ENCODE measurements around the gene POMT2. TPM values are rescaled to one million over a fixed set of nuclear protein-coding genes. Genes with fewer than 3 reads are reported as not detected.

Gene POMT2
- total and polyA plus RNA-seq, 4 experiments from 2014 or later = 0.86 to 15.2 (median 7.1) TPM

DNA sequence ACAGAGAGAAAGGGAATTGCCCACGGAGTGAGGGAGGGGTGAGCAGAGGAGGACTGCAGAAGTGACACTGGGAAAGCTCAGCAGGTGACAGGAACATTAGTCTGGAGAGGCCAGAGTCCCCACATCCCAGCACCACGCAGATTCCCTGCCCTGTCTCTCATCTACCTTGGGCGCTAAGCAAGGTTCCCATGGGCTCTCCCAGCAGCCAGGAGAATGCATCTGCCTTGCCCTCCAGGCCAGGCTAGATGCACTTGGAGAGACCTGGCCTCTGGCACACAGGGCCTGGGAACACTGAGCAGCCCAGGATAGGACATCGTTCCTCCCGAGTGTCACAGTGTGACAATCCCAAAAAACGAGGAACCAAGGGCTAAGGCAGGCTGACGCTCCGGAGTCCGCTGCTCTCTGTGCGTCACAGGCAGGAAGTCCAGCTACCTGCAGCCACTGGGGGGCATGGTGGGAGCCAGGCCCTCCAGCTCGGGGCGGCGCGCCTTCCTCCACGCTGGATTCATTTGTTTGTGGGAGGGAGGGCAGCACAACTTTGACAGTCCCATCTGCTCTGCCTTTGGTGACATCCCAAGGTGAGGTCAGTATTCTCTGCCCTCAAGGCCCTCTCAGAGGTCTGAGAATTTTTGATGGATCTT lies 44.3 kb downstream of the POMT2 start:
- Histone ChIP-seq H3K27me3 (ENCODE audit: insufficient read depth, low read length) (no peaks in the 10 kb centered on the region), H3K9me3 (ENCODE audit: control insufficient read depth in 1 of 2, low read length in 2 of 2) (no peaks in the 10 kb centered on the region), H3K36me3 (ENCODE audit: insufficient read depth, low read length) (no peaks in the 10 kb centered on the region), H3K27ac (ENCODE audit: low read depth, low read length) (no peak overlapping the region), H3K4me1 (ENCODE audit: insufficient read depth, low read length) (no peaks in the 10 kb centered on the region), H3K4me3 (ENCODE audit: low read length in 2 of 2) (no peak overlapping the region)
- Mint-ChIP-seq H3K27ac (no peak overlapping the region), H3K4me3 (no peak overlapping the region), H3K4me1 (peaks cover 0 to under 1% (median 0%) of the 10 kb centered on the region in 4 donors), H3K27me3 (peaks cover 10 to 11% of the 10 kb centered on the region in 2 donors), H3K36me3 (peaks cover 7 to 9% of the 10 kb centered on the region in 2 donors), H3K9me3 (peaks cover 0 to 1% (median 0%) of the 10 kb centered on the region in 8 donors)
- CTCF ChIA-PET (ENCODE audit: partially characterized antibody) = no interaction called here
- no peak for DNase-seq
- intact Hi-C loops (cut with micrococcal nuclease) = no loop called here
- POLR2A ChIA-PET (ENCODE audit: partially characterized antibody) = no interaction called here

DNA sequence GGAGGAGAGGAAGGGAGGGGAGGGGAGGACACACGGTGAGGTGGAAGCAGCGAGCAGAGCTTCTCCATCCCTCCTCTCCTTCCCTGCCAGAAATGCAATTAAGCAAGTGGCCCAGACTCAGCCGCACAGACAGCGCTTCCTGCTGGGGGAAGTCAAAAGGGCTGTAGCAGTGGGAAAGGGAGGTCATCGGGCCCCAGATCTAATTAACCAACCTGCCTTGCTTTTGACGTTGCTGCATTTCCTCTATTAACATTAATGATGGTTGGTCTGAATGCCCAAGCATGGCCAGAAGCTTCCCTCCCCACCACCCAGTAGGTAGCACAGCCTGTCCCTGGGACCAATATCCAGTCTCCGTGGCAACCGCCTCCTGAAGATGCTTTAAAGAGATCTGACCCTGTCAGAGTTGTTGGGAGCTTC lies 45.1 kb downstream of the POMT2 start:
- H3K9me3 Mint-ChIP-seq = peaks cover 0 to 1% (median 0%) of the 10 kb centered on the region in 8 donors
- ChIA-PET CTCF (ENCODE audit: partially characterized antibody) (no interaction called here), POLR2A (ENCODE audit: partially characterized antibody) (no interaction called here)

DNA sequence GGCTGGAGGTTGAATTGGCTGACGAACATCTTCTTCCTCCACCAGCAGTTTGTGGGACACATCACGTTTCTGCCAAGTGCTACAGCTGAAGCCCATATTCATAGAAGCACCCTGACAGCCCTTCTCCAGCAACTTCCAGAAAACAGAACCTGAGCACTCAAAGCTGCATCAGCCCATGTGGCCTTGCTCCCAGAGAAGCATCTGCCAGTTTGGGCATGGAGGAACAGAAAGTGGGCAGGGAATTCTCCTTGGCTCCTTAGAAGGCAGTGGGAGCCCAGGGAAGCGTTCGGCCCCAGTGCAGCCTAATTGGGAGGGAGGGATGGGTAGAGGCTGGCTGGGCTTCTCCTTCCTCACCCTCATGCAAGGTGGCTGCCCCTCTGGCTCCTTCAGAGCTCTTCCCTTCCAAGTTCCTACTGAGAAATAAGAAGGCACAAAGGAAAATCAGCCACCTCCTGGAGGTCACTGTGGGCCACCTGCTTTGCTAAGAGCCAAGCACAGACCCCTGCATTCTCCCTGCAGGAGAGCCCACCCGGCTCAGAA lies 45.6 kb downstream of the POMT2 start:
- no peaks in the 10 kb centered on the region for H3K36me3 ChIP-seq (ENCODE audit: insufficient read depth, low read length)
- H3K27ac Mint-ChIP-seq = no peak overlapping the region
- no peak overlapping the region for H3K4me3 ChIP-seq (ENCODE audit: low read length in 2 of 2)
- no peaks in the 10 kb centered on the region for H3K9me3 ChIP-seq (ENCODE audit: control insufficient read depth in 1 of 2, low read length in 2 of 2)
- POLR2A ChIA-PET (ENCODE audit: partially characterized antibody) = no interaction called here
- no peaks in the 10 kb centered on the region for H3K27me3 ChIP-seq (ENCODE audit: insufficient read depth, low read length)
- intact Hi-C loops (cut with micrococcal nuclease) = no loop called here
- no peaks in the 10 kb centered on the region for H3K4me1 ChIP-seq (ENCODE audit: insufficient read depth, low read length)
- no peak for DNase-seq
- H3K36me3 Mint-ChIP-seq = peaks cover 4 to 6% of the 10 kb centered on the region in 2 donors
- H3K27ac ChIP-seq (ENCODE audit: low read depth, low read length) = no peak overlapping the region
- CTCF ChIA-PET (ENCODE audit: partially characterized antibody) = interaction anchor here (1.3 kb wide), 1 partner anchor 41 kb away, joined by 4 read pairs; no protein-coding TSS in a partner anchor
- peaks cover 15 to 16% of the 10 kb centered on the region in 2 donors for H3K27me3 Mint-ChIP-seq
- peaks cover 0 to 3% (median 0%) of the 10 kb centered on the region in 4 donors for H3K4me1 Mint-ChIP-seq
- H3K4me3 Mint-ChIP-seq = no peak overlapping the region
- peaks cover 0 to 1% (median 0%) of the 10 kb centered on the region in 8 donors for H3K9me3 Mint-ChIP-seq

More for the DNA sequence above, 45.1 kb downstream of the POMT2 start:
- Mint-ChIP-seq H3K27me3 (peaks cover 13 to 14% of the 10 kb centered on the region in 2 donors), H3K4me3 (no peak overlapping the region), H3K4me1 (peaks cover 0 to 3% (median 0%) of the 10 kb centered on the region in 4 donors), H3K27ac (peak overlapping the region in 1 of 7 donors; percentile 18), H3K36me3 (peaks cover 5 to 9% of the 10 kb centered on the region in 2 donors)
- no peaks in the 10 kb centered on the region for H3K9me3 ChIP-seq (ENCODE audit: control insufficient read depth in 1 of 2, low read length in 2 of 2)
- intact Hi-C loops (cut with micrococcal nuclease) = no loop called here
- no peak overlapping the region for H3K27ac ChIP-seq (ENCODE audit: low read depth, low read length)
- H3K36me3 ChIP-seq (ENCODE audit: insufficient read depth, low read length) = no peaks in the 10 kb centered on the region
- no peaks in the 10 kb centered on the region for H3K4me1 ChIP-seq (ENCODE audit: insufficient read depth, low read length)
- DNase-seq = no peak
- H3K27me3 ChIP-seq (ENCODE audit: insufficient read depth, low read length) = no peaks in the 10 kb centered on the region
- no peak overlapping the region for H3K4me3 ChIP-seq (ENCODE audit: low read length in 2 of 2)

DNA sequence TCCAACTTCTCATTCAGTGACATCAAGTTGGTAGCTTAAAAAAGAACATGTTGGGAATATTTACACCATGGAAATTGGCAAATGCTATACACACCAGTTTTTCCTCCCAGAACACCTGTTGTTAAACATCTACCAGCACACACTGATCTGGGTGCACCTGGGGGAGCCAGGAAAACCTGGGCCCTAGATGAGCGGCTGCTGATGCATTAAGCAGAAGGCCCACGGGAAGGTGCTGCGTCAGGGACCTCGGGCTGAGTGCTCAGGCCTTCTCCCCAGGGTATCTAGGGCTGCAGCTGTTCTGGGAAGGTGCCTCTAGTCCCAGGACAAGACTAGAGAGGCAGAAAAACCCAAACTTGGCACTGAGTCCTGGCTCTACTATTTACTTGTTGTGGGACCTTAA lies 46.9 kb downstream of the POMT2 start:
- H3K36me3 ChIP-seq (ENCODE audit: insufficient read depth, low read length) = no peaks in the 10 kb centered on the region
- peaks cover 0 to 3% (median 2%) of the 10 kb centered on the region in 4 donors for H3K4me1 Mint-ChIP-seq
- H3K4me3 ChIP-seq (ENCODE audit: low read length in 2 of 2) = no peak overlapping the region
- H3K4me1 ChIP-seq (ENCODE audit: insufficient read depth, low read length) = no peaks in the 10 kb centered on the region
- H3K9me3 ChIP-seq (ENCODE audit: control insufficient read depth in 1 of 2, low read length in 2 of 2) = no peaks in the 10 kb centered on the region
- no peak overlapping the region for H3K4me3 Mint-ChIP-seq
- H3K36me3 Mint-ChIP-seq = peaks cover 0 to 4% of the 10 kb centered on the region in 2 donors
- H3K27me3 ChIP-seq (ENCODE audit: insufficient read depth, low read length) = no peaks in the 10 kb centered on the region
- H3K27me3 Mint-ChIP-seq = peaks cover 20 to 24% of the 10 kb centered on the region in 2 donors
- intact Hi-C loops (cut with micrococcal nuclease) = no loop called here
- no peak for DNase-seq
- ChIA-PET CTCF (ENCODE audit: partially characterized antibody) (interaction anchor here (0.6 kb wide), 1 partner anchor 21 kb away, joined by 3 read pairs; no protein-coding TSS in a partner anchor), POLR2A (ENCODE audit: partially characterized antibody) (no interaction called here)
- peak overlapping the region in 1 of 7 donors; percentile 47 for H3K27ac Mint-ChIP-seq
- H3K9me3 Mint-ChIP-seq = peaks cover 0 to 1% (median 0%) of the 10 kb centered on the region in 8 donors
- H3K27ac ChIP-seq (ENCODE audit: low read depth, low read length) = no peak overlapping the region

DNA sequence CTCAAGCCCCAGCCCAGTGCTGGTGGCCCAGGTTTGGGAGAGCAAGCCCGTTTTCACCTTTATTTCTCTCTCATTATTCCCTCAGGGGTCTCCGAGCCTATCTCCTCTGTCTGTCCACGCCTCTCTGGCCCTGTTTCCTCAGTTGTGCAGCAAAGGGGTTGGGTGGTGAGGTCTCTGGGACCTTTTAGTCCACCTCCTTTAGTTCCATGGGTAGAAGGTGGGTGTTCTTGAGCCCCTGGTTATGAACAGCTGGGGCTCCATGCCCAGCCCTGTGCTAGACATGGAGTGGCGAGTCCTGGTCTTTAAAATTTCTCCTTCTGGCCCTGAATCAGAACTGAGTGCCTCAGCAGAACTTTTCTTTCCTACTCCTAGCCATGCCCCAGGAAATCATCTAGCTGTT lies 48.4 kb downstream of the POMT2 start:
- H3K36me3 Mint-ChIP-seq = peaks cover 0 to 2% of the 10 kb centered on the region in 2 donors
- no peak overlapping the region for H3K4me3 Mint-ChIP-seq
- no peak overlapping the region for H3K4me3 ChIP-seq (ENCODE audit: low read length in 2 of 2)
- peaks cover 27 to 33% of the 10 kb centered on the region in 2 donors for H3K27me3 Mint-ChIP-seq
- no peaks in the 10 kb centered on the region for H3K4me1 ChIP-seq (ENCODE audit: insufficient read depth, low read length)
- no peak for DNase-seq
- POLR2A ChIA-PET (ENCODE audit: partially characterized antibody) = no interaction called here
- intact Hi-C loops (cut with micrococcal nuclease) = no loop called here
- H3K27ac ChIP-seq (ENCODE audit: low read depth, low read length) = no peak overlapping the region
- no peaks in the 10 kb centered on the region for H3K9me3 ChIP-seq (ENCODE audit: control insufficient read depth in 1 of 2, low read length in 2 of 2)
- H3K27ac Mint-ChIP-seq = no peak overlapping the region
- peaks cover 0 to 8% (median 4%) of the 10 kb centered on the region in 4 donors for H3K4me1 Mint-ChIP-seq
- H3K9me3 Mint-ChIP-seq = peaks cover 0 to 7% (median under 1%) of the 10 kb centered on the region in 8 donors
- no peaks in the 10 kb centered on the region for H3K36me3 ChIP-seq (ENCODE audit: insufficient read depth, low read length)
- H3K27me3 ChIP-seq (ENCODE audit: insufficient read depth, low read length) = no peaks in the 10 kb centered on the region
- CTCF ChIA-PET (ENCODE audit: partially characterized antibody) = interaction anchor here (1.0 kb wide), 1 partner anchor 44 kb away, joined by 3 read pairs; no protein-coding TSS in a partner anchor

DNA sequence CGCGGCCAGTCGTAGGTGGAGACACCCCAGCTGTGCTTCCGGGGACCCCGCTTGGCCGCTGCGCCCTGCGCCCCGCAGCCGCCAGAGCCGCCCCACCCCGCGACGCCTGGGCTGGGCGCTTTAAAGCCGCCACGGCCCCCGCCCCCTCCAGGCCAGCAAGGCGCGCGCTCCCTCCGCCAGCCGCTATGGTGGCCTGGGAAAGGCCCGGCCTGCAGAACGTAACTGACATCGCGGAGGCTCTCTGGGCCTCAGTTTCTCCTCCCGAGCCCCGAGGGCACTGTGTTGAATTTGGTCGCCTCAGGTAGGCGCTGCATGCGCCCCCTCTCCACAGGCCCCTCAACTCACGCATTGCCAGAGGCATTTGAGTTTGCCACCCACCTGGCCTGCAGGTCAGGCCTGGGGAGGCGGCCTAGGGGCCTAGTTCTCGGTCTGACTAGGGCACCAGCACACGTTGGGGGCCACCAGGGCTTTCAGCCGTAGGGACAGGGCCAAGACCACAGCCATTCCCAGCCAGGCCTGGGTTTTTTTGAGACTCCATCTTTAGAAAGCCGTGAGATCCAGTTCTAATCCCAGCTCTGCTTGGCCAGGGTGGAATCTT lies 49.5 kb downstream of the POMT2 start, which contains the start of gene NGB:
NGB (minus strand) TSS at position 94 of the 598 bp plus-strand sequence. CDS start 269 bp downstream, outside the sequence.
- CTCF ChIA-PET (ENCODE audit: partially characterized antibody) = no interaction called here
- no peaks in the 10 kb centered on the region for H3K27me3 ChIP-seq (ENCODE audit: insufficient read depth, low read length)

More for the DNA sequence above, 49.5 kb downstream of the POMT2 start, which contains the start of gene NGB:
- Histone ChIP-seq H3K9me3 (ENCODE audit: control insufficient read depth in 1 of 2, low read length in 2 of 2) (no peaks in the 10 kb centered on the region), H3K4me3 (ENCODE audit: low read length in 2 of 2) (no peak within 1 kb of the TSS), H3K4me1 (ENCODE audit: insufficient read depth, low read length) (no peaks in the 10 kb centered on the region), H3K36me3 (ENCODE audit: insufficient read depth, low read length) (no peaks in the 10 kb centered on the region), H3K27ac (ENCODE audit: low read depth, low read length) (no peak within 1 kb of the TSS)
- Mint-ChIP-seq H3K36me3 (peaks cover 0 to 2% of the 10 kb centered on the region in 2 donors), H3K9me3 (peaks cover 0 to 7% (median under 1%) of the 10 kb centered on the region in 8 donors), H3K4me1 (peaks cover 0 to 8% (median 4%) of the 10 kb centered on the region in 4 donors), H3K27ac (no peak within 1 kb of the TSS), H3K4me3 (peak within 1 kb of the TSS in 2 of 8 donors; percentile 10 to 35), H3K27me3 (peaks cover 27 to 33% of the 10 kb centered on the region in 2 donors)
- POLR2A ChIA-PET (ENCODE audit: partially characterized antibody) = no interaction called here
- no peak for DNase-seq
- intact Hi-C loops (cut with micrococcal nuclease) = no loop called here

All from CD4-positive, alpha-beta memory T cell (primary cell).